Mesendoderm (in vitro differentiated cells): Measurements from ENCODE around the gene POU2AF3.
A peak's percentile ranks its signal among the peaks of the same experiment; 100 is the strongest.
"Not testable (repeated sequence)": the region's sequence is repeated elsewhere in the genome, so short reads cannot be mapped to it uniquely, and the experiment has no call there.

ENCODE experiments used
- DNase-seq: peaks from one replicate; pipeline ENCODE4 v3.0.0; 2013
- H2AK5ac ChIP-seq: 2 replicates; pipeline ENCODE4 v1.6.1; 2013; ENCODE audit warnings: low read length, inconsistent platforms
- H2BK120ac ChIP-seq: 2 replicates; pipeline ENCODE4 v1.6.1; 2013; ENCODE audit warnings: low read depth, mild to moderate bottlenecking, low read length, moderate library complexity, mixed read lengths
- H2BK15ac ChIP-seq: replicated peaks from 2 replicates; pipeline ENCODE4 v1.6.1; 2013; ENCODE audit warnings: low read depth, mild to moderate bottlenecking, moderate library complexity
- H2BK5ac ChIP-seq: 2 replicates; pipeline ENCODE4 v1.6.1; 2013; ENCODE audit warnings: low read length, inconsistent platforms
- H3K18ac ChIP-seq: 2 replicates; pipeline ENCODE4 v1.6.1; 2013; ENCODE audit warnings: mild to moderate bottlenecking, low read length, mixed read lengths
- H3K23ac ChIP-seq: one replicate; pipeline ENCODE4 v1.6.1; 2013; ENCODE audit warnings: low read length
- H3K27ac ChIP-seq: 2 replicates; pipeline ENCODE4 v1.5.1; 2013; ENCODE audit warnings: low read depth, mild to moderate bottlenecking, inconsistent platforms, low read length, moderate library complexity
- H3K27me3 ChIP-seq: 2 replicates; pipeline ENCODE4 v1.6.1; 2013; ENCODE audit warnings: low read length, control low read depth, mild to moderate bottlenecking, inconsistent platforms; ENCODE audit not compliant: insufficient read depth, poor library complexity
- H3K36me3 ChIP-seq: 2 replicates; pipeline ENCODE4 v1.6.1; 2013; ENCODE audit warnings: low read length, inconsistent platforms; ENCODE audit not compliant: control insufficient read depth, insufficient read depth
- H3K4ac ChIP-seq: one replicate; pipeline ENCODE4 v1.6.1; 2013; ENCODE audit warnings: low read depth, mild to moderate bottlenecking, low read length, moderate library complexity
- H3K4me1 ChIP-seq: 2 replicates; pipeline ENCODE4 v1.6.1; 2013; ENCODE audit warnings: low read depth, low read length, inconsistent platforms; ENCODE audit not compliant: control insufficient read depth
- H3K4me2 ChIP-seq: 2 replicates; pipeline ENCODE4 v1.6.1; 2013; ENCODE audit warnings: low read length
- H3K4me3 ChIP-seq: 2 replicates; pipeline ENCODE4 v1.5.1; 2013; ENCODE audit warnings: mild to moderate bottlenecking, low read length
- H3K56ac ChIP-seq: one replicate; pipeline ENCODE4 v1.6.1; 2013; ENCODE audit warnings: low read length
- H3K79me1 ChIP-seq: 2 replicates; pipeline ENCODE4 v1.6.1; 2013; ENCODE audit warnings: low read length, inconsistent platforms
- H3K79me2 ChIP-seq: 2 replicates; pipeline ENCODE4 v1.6.1; 2013; ENCODE audit warnings: mild to moderate bottlenecking, low read length; ENCODE audit not compliant: control insufficient read depth, insufficient read depth
- H3K9ac ChIP-seq: 2 replicates; pipeline ENCODE4 v1.6.1; 2013; ENCODE audit warnings: low read length, inconsistent platforms
- H4K5ac ChIP-seq: one replicate; pipeline ENCODE4 v1.6.1; 2013; ENCODE audit warnings: low read length
- H4K8ac ChIP-seq: one replicate; pipeline ENCODE4 v1.6.1; 2013; ENCODE audit warnings: low read depth, mild to moderate bottlenecking, control low read depth, low read length, moderate library complexity
- WGBS: extraction: QIAGEN DNeasy Blood & Tissue Kit; methylation state at CpG from one replicate; pipeline ENCODE4 v1.1.7; 2013; ENCODE audit warnings: low lambda C conversion rate, missing lambda C conversion rate; ENCODE audit not compliant: insufficient coverage; ENCODE audit errors: extremely low coverage; 5-methylcytosine and 5-hydroxymethylcytosine counted together

POU2AF3 gene

GRCh38 chr11:111310723-111311122 lies 12.4 kb downstream of the POU2AF3 start:
- Histone ChIP-seq H2AK5ac (no peak overlapping the region), H3K79me1 (no peaks in the 10 kb centered on the region), H3K4ac (no peak overlapping the region), H3K27ac (no peak overlapping the region), H3K27me3 (no peaks in the 10 kb centered on the region), H3K79me2 (no peaks in the 10 kb centered on the region), H3K4me1 (no peaks in the 10 kb centered on the region), H4K5ac (no peak overlapping the region), H3K4me2 (no peak overlapping the region), H2BK15ac (no peak overlapping the region), H3K9ac (no peak overlapping the region), H2BK5ac (no peak overlapping the region), H3K23ac (no peak overlapping the region), H2BK120ac (no peak overlapping the region), H4K8ac (no peak overlapping the region), H3K18ac (no peak overlapping the region), H3K36me3 (no peaks in the 10 kb centered on the region), H3K56ac (no peak overlapping the region), H3K4me3 (no peak overlapping the region)
- no peak for DNase-seq
- no CpG with 5 or more reads among the region's 6 CpGs for WGBS

DNA sequence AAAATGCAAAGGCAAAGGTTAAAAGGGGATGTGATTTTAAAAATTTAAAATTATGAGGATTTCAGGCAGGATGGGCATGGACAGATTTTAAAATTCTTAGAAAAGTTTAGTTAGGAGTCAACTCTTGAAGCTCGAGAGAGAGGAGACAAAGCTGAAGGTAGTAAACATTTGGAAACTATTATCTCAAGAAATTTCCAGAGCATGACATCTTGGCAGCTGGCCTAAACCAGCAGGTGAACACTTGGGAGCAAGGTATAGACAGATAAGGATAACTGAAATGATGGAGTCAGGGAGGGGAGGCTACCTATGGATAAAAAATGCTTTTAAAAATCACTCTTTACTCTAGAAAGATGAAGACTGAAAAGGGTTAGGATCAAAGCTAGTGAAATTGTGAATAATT lies 13.7 kb downstream of the POU2AF3 start:
- Histone ChIP-seq H3K4me1 (no peaks in the 10 kb centered on the region), H2BK15ac (no peak overlapping the region), H2AK5ac (no peak overlapping the region), H3K36me3 (no peaks in the 10 kb centered on the region), H3K23ac (no peak overlapping the region), H3K27me3 (no peaks in the 10 kb centered on the region), H3K79me1 (no peaks in the 10 kb centered on the region), H3K18ac (no peak overlapping the region), H2BK120ac (no peak overlapping the region), H3K4ac (no peak overlapping the region), H3K27ac (no peak overlapping the region), H3K9ac (no peak overlapping the region), H3K4me2 (no peak overlapping the region), H3K79me2 (no peaks in the 10 kb centered on the region), H2BK5ac (no peak overlapping the region), H3K4me3 (no peak overlapping the region), H3K56ac (no peak overlapping the region), H4K8ac (no peak overlapping the region), H4K5ac (no peak overlapping the region)
- DNase-seq, result no peak
- no CpG with 5 or more reads among the region's 1 CpG for WGBS

GRCh38 chr11:111319296-111319695 lies 20.9 kb downstream of the POU2AF3 start:
- DNase-seq, result no peak

GRCh38 chr11:111320199-111320598 lies 21.9 kb downstream of the POU2AF3 start:
- H3K36me3 ChIP-seq, H3K27ac ChIP-seq, H3K4me1 ChIP-seq, H3K27me3 ChIP-seq, H3K23ac ChIP-seq, H3K4ac ChIP-seq, DNase-seq, H3K56ac ChIP-seq, H3K79me2 ChIP-seq, H3K79me1 ChIP-seq, H2BK15ac ChIP-seq, H3K4me3 ChIP-seq, H2BK5ac ChIP-seq, H4K8ac ChIP-seq, H3K9ac ChIP-seq, H2AK5ac ChIP-seq, H2BK120ac ChIP-seq, H3K4me2 ChIP-seq, H3K18ac ChIP-seq, H4K5ac ChIP-seq: not testable (repeated sequence)
- WGBS, result no CpG with 5 or more reads among the region's 6 CpGs

More at GRCh38 chr11:111319296-111319695, 20.9 kb downstream of the POU2AF3 start:
- H2BK5ac ChIP-seq, result no peak overlapping the region
- H3K23ac ChIP-seq, result no peak overlapping the region
- no peaks in the 10 kb centered on the region for H3K36me3 ChIP-seq
- no peak overlapping the region for H3K27ac ChIP-seq
- H3K9ac ChIP-seq, result no peak overlapping the region
- no CpG with 5 or more reads among the region's 6 CpGs for WGBS
- no peak overlapping the region for H3K4ac ChIP-seq
- H3K79me1 ChIP-seq, result no peaks in the 10 kb centered on the region
- no peaks in the 10 kb centered on the region for H3K27me3 ChIP-seq
- no peak overlapping the region for H3K18ac ChIP-seq
- H2BK120ac ChIP-seq, result no peak overlapping the region
- no peak overlapping the region for H4K8ac ChIP-seq
- no peak overlapping the region for H3K4me2 ChIP-seq
- no peak overlapping the region for H3K56ac ChIP-seq
- H2AK5ac ChIP-seq, result no peak overlapping the region
- H3K79me2 ChIP-seq, result no peaks in the 10 kb centered on the region
- no peaks in the 10 kb centered on the region for H3K4me1 ChIP-seq
- no peak overlapping the region for H2BK15ac ChIP-seq
- H3K4me3 ChIP-seq, result no peak overlapping the region
- no peak overlapping the region for H4K5ac ChIP-seq

- Histone ChIP-seq H3K27ac (no peak overlapping the region), H3K23ac (no peak overlapping the region), H3K79me1 (no peaks in the 10 kb centered on the region), H3K79me2 (no peaks in the 10 kb centered on the region), H3K4me2 (no peak overlapping the region), H3K4ac (no peak overlapping the region), H3K56ac (no peak overlapping the region), H2AK5ac (no peak overlapping the region), H3K9ac (no peak overlapping the region), H2BK120ac (no peak overlapping the region), H2BK5ac (no peak overlapping the region), H3K4me1 (no peaks in the 10 kb centered on the region), H2BK15ac (no peak overlapping the region), H3K18ac (no peak overlapping the region), H4K8ac (no peak overlapping the region), H3K36me3 (no peaks in the 10 kb centered on the region), H4K5ac (no peak overlapping the region), H3K4me3 (no peak overlapping the region), H3K27me3 (no peaks in the 10 kb centered on the region)
- WGBS, result no CpG with 5 or more reads among the region's 5 CpGs
- DNase-seq, result peak; percentile 44
Observed at GRCh38 chr11:111320728-111321568, 22.6 kb downstream of the POU2AF3 start.

DNA sequence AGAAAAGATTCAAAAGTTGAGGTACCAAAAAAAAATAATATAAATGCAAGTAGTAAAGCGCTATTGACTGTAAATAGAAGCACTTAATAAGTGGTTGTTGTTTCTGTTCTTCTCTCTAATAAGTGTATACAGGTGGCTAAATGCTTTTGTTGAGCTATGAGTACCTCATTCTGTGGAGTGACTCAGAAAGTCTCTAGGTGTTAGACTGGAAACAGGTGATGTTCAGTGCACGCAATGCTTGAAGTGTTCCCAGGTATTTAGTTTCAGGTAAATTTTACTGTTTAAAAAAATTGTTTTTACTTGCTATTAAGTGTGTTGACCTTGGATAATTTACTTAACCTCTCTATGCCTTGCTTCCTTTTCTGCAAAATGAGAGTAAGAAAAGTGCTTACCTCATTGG lies 24.2 kb downstream of the POU2AF3 start:
- Histone ChIP-seq H3K27ac (no peak overlapping the region), H3K27me3 (no peaks in the 10 kb centered on the region), H3K79me1 (no peaks in the 10 kb centered on the region), H3K18ac (no peak overlapping the region), H3K4me1 (no peaks in the 10 kb centered on the region), H4K5ac (no peak overlapping the region), H3K4ac (no peak overlapping the region), H3K56ac (no peak overlapping the region), H2AK5ac (no peak overlapping the region), H3K4me3 (no peak overlapping the region), H2BK15ac (no peak overlapping the region), H3K79me2 (no peaks in the 10 kb centered on the region), H2BK5ac (no peak overlapping the region), H3K23ac (no peak overlapping the region), H3K9ac (no peak overlapping the region), H3K36me3 (no peaks in the 10 kb centered on the region), H4K8ac (no peak overlapping the region), H3K4me2 (no peak overlapping the region), H2BK120ac (no peak overlapping the region)
- no peak for DNase-seq
- no CpG with 5 or more reads among the region's 2 CpGs for WGBS
